Fibroblast of skin of right quadriceps (primary cell): Measurements from ENCODE around the gene TMEM50B.
A peak's percentile ranks its signal among the peaks of the same experiment; 100 is the strongest.
"Not testable (repeated sequence)": the region's sequence is repeated elsewhere in the genome, so short reads cannot be mapped to it uniquely, and the experiment has no call there.

Experiments
- DNase-seq: peaks from one replicate; pipeline ENCODE4 v3.0.0-alpha.2; 2013

TMEM50B gene

DNA sequence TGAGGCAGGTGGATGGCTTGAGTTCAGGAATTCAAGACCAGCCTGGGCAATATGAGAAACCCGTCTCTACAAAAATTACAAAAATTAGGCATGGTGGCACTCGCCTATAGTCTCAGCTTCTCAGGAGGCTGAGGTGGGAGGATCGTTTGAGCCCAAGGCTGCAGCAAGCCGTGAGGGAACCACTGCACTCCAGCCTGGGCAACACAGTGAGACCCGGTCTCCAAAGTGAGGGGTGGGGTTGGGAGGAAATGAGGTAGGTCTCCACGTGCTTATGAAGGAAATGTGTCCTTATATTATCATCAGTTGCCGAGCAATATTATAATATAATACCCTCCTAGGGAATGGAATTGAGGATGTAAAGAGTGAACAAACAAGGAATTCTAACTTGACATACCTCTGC lies 2.7 kb downstream of the TMEM50B start:
- no peak for DNase-seq

DNA sequence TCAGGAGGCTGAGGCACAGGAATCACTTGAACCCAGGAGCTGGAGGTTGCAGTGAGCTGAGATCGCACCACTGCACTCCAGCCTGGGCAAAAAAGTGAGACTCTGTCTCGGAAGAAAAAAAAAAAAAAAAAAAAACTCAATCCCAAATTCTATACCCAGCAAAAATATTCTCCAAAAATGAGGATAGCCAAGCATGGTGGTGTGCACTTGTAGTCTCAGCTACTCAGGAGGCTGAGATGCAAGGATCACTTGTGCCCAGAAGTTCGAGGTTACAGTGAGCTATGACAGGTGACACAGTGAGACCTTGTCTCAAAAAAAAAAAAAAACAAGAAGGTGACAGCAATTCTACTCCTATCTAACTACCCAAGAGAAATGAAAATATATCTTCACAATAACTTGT lies 6.4 kb downstream of the TMEM50B start:
- DNase-seq = no peak

DNA sequence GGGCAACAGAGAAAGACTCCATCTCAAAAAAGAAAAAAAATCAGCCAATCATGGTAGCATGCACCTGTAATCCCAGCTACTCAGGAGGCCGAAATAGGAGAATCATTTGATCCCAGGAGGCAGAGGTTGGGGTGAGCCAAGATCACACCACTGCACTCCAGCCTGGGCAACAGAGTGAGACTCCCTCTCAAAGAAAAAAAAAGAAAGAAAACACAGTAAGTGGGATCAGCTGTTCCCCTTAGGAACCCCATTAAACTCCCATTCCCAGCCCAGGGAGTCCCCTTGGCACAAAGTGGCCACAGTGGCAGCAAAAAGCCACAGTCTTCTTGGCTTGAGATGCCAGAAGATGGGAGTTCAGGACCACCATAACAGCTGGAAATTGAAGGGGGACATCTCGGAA lies 9.1 kb downstream of the TMEM50B start:
- no peak for DNase-seq

DNA sequence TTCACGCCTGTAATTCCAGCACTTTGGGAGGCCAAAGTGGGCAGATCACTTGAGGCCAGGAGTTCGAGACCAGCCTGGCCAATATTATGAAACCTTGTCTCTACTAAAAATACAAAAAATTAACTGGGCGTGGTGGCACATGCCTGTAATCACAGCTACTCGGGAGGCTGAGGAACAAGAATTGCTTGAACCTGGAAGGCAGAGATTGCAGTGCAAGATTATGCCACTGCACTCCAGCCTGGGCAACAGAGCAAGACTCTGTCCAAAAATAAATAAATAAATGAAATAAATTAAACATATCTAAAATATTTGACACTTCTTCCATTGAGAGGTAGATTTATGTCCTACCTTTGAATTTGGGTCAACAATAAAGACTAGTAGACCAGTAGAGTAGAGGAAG lies 10.6 kb downstream of the TMEM50B start:
- not testable (repeated sequence) for DNase-seq

DNA sequence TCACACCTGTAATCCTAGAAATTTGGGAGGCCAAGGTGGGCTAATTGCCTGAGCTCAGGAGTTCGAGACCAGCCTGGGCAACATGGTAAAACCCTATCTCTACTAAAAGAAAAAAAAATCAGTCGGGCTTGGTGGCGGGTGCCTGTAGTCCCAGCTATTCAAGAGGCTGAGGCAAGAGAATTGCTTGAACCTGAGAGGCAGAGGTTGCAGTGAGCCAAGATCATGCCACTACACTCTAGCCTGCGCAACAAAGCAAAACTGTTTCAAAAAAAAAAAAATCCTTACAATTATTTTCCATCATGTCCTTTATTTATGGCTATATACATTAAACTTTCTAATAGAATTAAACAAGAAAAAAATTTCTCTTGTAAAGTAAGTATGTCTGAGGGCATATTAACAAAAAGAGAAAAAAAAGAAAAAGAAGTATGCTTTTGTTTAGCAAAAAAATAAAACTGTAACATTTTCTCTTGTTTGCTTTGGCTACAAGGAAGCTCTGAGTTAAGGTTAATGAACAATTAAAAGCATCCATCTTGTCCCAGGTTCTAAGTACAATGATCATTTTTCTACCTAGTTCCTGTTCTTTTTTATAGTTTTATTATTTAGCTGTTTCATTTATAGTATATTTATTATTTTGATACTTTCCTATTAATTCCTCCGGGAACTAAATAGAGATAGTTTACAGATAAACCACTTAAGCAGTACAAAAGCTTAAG lies 18.1 kb downstream of the TMEM50B start:
- no peak for DNase-seq

DNA sequence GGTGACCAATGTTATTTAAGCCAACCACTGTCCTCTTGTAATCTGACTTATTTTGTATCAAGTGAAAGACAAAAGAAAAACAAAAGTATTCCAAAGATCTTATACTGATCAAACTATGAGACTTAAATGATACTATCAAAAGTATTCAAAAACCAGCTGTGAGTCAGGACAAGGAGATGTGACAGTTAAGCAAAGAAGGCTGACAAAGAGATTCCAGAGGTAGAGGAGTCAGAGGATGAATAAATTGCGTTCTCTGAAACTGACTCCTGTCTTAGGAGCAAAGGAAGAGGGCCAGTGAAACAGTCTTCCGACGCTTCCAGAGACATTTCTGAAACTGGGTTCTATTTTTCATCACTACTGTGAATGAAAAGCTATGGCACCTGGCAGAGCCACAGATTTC lies 20.9 kb downstream of the TMEM50B start:
- DNase-seq = no peak

DNA sequence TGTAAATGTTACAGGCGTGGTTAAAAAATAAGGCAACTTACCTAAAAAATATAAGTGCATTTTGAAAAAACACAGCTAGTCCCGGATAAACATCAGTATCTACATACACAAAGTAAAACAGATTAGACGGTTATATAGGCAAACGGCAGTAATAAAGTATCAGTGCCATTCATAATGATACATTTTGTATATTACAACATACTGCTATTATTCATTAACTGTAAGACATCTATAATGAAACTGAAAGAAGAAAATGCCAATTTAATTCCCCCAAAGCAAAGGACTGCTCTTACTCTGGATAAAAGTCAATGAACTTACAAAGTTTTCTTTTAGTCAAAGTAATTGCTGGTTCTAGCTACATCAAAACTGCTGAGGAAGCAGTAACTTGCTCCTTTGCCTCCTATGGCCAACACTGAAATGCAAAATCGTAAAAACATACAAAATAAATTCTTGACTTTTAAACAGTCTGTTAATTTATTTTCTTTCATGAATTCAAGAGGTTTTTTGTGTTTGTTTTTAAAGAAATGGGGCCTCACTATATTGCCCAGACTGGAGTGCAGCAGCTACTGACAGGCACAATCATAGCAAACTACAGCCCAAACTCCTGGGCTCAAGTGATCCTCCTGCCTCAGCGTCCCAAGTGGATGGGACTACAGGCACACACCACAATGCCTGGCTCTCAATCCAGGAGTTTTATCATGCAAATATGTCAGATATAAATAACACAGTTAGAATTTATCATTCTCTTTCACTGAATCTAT lies 23.9 kb downstream of the TMEM50B start:
- DNase-seq = no peak

DNA sequence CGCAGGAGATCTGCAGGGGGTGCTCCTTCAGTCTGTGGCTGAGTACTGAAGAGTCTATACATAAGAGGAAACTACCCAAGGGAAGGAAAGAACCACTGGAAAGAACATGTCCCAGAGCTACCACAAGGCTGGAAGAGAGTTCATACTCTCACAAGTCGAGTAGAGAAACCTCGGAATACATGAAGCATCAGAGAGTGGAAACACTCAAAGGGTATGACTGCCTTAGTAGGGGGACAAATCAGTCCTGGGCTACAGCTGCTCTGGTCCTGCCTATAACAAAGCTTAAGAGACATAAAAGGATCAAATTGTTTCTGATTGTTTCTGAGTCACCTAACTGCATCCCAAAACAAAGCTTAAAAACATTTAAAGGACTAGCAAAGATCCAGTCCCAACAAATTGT lies 27.4 kb downstream of the TMEM50B start:
- DNase-seq = no peak

DNA sequence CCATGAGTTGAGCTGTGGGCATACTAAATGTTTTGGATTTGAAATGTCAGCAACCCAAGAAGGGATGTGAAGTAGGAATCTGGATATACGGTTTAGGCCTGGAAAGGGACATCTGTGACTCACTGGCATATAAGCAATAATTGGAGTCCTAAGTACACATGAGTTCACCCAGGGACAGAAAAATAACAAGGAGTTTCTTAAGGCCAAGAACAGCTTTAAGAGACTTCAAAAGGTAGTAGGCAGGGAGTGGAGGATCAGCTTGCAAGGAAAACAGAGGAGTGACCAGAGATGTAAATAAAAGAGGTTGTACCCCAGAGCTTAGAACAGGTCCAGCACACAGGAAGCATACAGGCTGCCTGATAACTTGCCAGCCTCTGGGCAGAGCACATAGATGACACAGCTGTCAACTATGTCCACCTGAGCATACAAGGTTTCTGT lies 28.1 kb downstream of the TMEM50B start:
- no peak for DNase-seq

DNA sequence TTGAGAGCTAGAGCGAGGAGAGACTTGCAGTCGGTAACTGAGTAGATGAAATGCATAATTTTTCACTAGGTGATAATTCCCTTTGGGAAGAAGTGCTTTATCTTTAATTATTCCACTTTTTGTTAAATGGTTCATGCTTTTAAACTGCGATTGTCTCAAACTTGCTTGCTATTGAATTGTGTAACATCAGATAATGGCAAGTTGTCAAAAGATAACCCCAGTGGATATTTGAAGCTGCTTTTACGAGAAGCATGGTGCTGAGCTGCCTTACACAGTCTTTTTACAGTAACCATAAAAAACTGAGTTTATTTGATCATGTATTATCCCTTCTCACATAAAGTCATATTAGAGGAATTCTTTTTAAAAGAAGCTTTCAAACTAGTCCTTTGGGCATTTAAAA lies 30.2 kb downstream of the TMEM50B start:
- no peak for DNase-seq

DNA sequence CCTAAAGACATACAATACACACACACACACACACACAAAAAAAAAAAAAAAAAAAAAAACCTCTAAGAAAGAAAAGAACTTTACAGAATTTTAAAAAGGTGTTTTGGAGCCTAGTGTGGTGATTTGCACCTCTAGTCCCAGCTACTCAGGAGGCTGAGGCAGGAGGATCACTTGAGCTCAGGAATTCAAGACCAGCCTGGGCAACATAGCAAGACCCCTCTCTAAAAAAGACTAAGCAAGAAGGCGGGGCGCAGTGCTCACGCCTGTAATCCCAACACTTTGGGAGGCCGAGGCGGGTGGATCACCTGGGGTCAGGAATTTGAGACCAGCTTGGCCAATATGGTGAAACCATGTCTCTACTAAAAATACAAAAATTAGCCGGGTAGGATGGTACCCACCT lies 33.2 kb downstream of the TMEM50B start:
- DNase-seq = not testable (repeated sequence)

DNA sequence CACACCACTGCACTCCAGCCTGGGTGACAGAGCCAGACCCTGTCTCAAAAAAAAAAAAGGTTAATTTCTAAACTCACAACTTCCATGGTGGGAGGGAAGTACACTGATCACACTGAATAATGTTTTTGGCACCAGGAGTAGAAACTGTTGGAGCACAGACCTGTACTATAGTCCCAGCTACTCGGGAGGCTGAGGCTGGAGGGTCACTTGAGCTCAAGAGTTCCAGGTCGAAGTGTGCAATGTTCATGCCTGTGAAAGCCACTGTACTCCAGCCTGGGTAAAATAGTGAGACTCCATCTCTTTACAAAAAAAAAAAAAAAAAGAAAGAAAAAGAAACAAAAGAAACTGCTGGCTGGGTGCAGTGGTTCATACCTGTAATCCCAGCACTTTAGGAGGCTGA lies 35.3 kb downstream of the TMEM50B start:
- no peak for DNase-seq

DNA sequence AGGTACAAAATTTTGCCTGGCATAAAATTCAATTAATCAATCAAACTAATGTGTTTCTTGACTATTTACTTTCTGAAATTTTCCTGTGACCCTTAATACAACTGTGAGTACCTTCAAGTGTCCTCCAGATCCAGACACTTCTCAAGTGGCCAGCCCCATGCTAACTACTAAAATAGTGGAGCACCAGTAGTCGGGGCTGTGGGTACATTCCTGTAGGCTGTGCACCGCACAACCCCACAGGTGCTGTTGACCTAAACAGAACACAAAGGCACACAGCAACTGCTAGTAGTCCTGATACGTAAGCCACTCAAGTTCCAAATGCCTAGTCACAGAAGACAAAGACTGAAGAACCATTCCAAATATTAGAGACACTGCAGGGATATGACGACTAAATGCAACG lies 36.6 kb downstream of the TMEM50B start:
- no peak for DNase-seq

DNA sequence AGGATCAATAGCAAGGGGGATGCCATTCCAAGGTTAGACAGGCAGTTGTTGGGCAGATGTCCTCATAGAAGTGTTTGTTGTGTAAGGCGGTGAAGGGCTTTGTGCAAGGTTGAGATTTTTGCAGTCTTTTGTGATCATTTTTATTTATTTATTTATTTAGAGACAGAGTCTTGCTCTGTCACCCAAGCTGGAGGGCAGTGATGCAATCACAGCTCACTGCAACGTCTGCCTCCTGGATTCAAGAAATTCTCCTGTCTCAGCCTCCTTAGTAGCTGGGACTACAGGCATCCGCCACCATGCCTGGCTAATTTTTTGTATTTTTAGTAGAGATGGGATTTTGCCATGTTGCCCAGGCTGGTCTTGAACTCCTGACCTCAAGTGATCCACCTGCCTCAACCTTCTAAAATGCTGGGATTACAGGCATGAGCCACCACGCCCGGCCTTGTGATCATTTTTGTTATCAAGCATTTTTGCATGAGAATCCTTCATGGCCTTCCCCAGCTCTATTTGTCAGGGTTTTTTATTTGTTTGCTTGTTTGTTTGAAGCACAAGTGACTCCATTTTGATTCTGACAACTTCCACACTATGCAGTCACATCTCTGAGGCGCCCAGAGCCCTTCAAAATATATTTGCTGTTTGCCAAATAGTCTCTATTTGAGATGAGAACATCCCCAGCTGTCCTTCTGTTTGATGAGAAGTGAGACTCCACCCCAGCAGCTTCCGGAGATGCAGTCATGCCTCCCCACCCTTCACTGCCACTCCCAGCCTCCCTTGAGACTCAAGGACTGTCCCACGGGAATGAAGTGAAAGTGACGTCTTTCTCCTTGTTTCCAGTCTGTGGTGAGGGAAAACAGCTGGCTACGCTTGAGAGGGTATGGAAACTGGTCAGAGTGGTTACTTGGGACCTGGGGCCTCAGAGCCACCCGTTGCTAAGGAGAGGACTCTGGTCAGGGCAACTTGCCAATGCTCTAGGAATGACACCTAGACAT lies 38.0 kb downstream of the TMEM50B start:
- peak; percentile 36 for DNase-seq

DNA sequence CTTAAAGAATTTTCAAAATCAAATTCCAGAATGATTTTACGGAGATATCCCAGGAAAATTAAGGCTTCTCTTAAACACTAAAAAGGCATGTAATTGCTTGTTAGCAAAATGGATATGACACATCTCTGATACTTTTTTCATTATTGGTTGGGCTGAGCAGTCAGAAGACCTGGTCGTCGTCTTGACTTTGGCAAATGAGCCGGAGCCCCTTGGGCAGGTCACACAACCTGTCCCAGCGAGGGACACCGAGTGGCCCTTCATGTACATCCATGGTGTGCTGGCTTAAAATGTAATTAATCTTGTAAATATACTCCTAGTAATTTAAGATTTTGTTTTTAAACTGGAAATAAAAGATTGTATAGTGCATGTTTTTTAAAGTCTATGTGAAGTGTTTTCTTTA lies 42.6 kb downstream of the TMEM50B start:
- no peak for DNase-seq

DNA sequence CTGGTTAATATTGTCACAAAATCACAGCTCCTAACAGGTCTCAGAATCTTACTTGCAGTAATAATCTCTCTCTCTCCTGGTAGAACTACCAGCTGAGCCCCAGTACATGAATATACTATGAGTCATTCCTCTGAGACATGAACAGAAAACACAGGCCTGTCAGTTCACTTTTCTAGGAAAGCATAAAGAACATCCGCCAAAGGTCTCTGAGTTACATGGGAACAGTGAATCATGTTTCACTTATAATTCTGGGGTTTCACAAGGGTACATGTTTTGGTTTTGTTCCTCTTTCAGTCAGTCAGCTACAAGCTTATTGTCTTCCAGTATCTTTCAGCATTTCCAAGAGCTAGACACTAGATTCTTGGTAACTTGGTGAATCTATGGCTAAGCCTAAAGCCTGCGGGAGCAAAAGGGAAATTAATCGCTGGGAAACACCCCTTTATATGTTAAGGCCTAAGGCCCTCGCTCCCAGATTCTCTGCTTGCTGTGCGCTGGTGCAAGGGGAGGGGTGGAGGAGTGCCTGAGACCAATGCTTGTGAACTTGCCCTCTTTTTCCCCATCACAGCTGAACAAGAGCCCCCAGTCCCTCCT lies 44.9 kb downstream of the TMEM50B start:
- DNase-seq = peak; percentile 89

DNA sequence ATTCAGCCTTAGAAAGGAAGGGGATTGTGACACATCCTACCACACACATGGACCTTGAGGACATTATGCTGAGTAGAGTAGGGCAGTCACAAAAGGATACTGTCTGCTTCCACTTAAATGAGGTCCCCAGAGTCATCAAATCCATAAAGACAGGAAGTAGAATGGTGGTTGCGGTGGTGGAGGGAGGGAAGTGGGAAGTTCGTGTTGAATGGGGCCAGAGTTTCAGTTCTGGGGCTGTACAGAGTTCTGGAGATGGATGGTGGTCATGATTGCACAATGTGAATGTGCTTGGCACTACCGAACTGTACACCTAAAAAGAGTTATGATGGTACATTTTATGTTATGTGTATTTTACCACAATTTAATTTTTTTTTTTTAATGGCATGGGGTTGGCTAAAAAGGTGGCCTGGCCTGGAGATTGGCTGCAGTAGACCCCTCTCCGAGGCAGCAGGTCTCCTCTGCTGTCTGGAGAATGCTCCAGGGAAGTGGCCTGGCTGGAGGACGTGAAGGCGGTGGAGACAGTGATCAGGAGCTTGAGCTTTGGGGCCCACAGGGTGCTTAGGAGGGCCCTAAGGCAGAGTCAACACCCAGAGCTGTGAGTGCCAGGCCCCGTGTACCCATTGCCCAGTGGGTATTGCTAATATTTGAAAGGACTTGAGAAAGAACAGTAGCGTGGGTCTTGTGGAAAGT lies 46.2 kb downstream of the TMEM50B start:
- DNase-seq = no peak

DNA sequence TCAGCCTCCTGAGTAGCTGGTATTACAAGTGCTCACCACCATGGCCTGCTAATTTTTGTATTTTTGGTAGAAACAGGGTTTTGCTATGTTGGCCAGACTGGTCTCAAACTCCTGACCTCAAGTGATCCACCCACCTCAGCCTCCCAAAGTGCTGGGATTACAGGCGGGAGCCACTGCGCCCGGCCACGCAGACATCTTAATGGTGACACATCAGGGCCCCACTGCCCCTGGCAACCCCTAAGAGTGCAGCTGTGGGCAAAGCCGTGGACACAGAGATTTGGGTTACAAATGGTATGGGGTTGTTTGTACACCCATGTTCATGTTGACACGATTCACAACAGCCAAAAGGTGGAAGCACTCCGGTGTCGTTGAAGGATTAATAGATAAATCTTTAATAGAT lies 46.8 kb downstream of the TMEM50B start:
- DNase-seq = no peak

DNA sequence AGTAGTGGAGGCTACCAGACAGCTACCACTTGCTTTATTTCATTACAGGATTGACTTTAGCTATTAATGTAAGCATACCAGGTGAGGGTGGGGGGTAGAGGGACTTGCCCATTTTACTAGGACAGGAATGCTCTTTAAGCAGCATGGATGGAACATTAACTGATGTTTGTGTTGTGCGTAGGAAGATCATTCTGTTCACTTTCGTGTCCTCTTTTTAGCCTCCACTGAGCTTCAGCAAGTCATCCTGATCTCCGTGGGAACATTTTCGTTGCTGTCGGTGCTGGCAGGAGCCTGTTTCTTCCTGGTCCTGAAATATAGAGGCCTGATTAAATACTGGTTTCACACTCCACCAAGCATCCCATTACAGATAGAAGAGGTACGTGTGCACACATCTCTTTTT lies 47.3 kb downstream of the TMEM50B start:
- DNase-seq = no peak

DNA sequence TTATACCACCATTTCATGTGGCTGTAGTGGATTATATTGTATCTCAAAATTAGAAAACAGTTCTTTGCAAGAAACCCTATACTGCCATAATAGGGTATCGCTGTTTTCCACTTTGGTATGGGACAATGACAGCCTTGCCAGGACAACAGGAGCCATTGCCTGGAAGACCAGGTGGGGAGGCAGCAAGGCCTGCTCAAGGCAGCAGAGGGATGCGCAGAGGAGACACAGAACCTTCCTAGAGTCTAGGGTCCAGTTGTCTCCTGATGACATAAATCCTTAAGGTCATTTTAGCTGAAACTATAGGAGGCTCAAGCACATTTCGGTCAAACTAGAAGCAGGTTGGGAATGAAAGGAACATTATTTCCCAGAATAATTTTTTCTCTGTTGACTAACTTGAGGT lies 48.9 kb downstream of the TMEM50B start:
- DNase-seq = no peak

DNA sequence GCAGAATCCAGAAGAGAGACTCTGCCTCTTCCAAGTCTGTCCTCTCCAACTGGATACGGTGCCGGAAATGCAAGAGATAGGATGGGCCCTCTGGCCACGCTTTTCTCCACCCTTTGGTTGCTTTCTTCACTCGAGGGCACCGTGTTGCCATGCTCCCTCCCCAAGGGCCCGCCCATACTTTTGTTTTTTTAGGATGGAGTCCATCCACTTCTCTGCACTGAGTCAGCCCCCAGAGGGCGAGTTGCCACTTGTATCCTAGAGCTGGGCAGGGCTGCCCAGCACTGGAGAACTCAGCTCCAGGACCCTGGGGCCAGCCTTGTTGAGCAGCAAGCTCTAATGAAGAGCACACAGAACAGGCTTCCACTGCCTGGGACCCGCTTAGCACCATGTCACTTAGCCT lies 51.1 kb downstream of the TMEM50B start:
- DNase-seq = no peak

DNA sequence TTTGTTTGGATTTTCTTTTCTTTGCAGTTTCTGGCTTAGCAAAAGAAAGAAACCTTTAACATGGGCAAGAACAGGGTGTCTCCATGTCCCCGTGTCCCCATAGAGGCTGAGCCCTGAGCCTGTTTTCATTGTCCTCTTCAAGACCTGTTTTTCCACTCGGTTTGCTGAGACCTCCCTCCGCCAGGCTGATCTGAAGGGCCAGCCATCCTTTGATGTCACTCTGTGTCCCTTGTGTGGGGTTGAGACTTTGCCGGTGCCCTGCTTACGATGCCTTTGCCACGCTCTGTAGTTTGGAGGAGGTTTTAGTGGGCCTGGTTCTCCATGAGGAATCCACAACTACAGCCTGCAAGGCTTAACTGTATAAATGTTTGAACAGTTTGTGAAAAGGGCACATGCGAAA lies 52.7 kb downstream of the TMEM50B start:
- DNase-seq = no peak
